SK-N-SH treated with all-trans-retinoic acid at 6 μM for 48 hours (cell line): ENCODE results near the gene RNF26.

Experiments
- ATAC-seq: fragments of 200-7000 bp; cut with Tn5 transposase; 3 replicates; pipeline ENCODE4 v1.9.1; 2020; ENCODE audit warnings: mild to moderate bottlenecking, moderate library complexity
- ARNTL ChIP-seq: fragments of 450-650 bp; formaldehyde crosslinking; IDR thresholded peaks from 2 replicates; pipeline ENCODE4 v1.5.0; 2020; ENCODE audit warnings: low read depth, mild to moderate bottlenecking, moderate library complexity, borderline replicate concordance
- BACH2 ChIP-seq: fragments of 250-450 bp; sonication (Bioruptor Pico); IDR thresholded peaks from 2 replicates; pipeline ENCODE4 v1.9.0; 2021; ENCODE audit warnings: mild to moderate bottlenecking, borderline replicate concordance
- CSDC2 ChIP-seq: fragments of 250-450 bp; sonication (Bioruptor Pico); IDR thresholded peaks from 2 replicates; pipeline ENCODE4 v1.5.0; 2020; ENCODE audit warnings: mild to moderate bottlenecking, moderate library complexity
- ESRRG ChIP-seq: fragments of 250-450 bp; sonication (Bioruptor Pico); IDR thresholded peaks from 2 replicates; pipeline ENCODE4 v1.6.1; 2021; ENCODE audit warnings: mild to moderate bottlenecking
- GLIS3 ChIP-seq: fragments of 250-450 bp; sonication (Bioruptor Pico); IDR thresholded peaks from 2 replicates; pipeline ENCODE4 v1.5.0; 2020; ENCODE audit warnings: mild to moderate bottlenecking, moderate library complexity
- ISL1 ChIP-seq: fragments of 250-450 bp; sonication (Bioruptor Pico); IDR thresholded peaks from 2 replicates; pipeline ENCODE4 v2.1.2; 2022; ENCODE audit warnings: mild to moderate bottlenecking, moderate library complexity
- OSR1 ChIP-seq: fragments of 250-450 bp; sonication (Bioruptor Pico); IDR thresholded peaks from 2 replicates; pipeline ENCODE4 v1.8.0; 2022; ENCODE audit warnings: moderate library complexity, mild to moderate bottlenecking, inconsistent platforms
- POU6F1 ChIP-seq: fragments of 250-450 bp; sonication (Bioruptor Pico); IDR thresholded peaks from 2 replicates; pipeline ENCODE4 v1.8.0; 2021; ENCODE audit warnings: low read depth, mild to moderate bottlenecking, moderate library complexity, borderline replicate concordance
- PPARA ChIP-seq: fragments of 250-450 bp; sonication (Bioruptor Pico); IDR thresholded peaks from 2 replicates; pipeline ENCODE4 v1.5.0; 2020; ENCODE audit warnings: mild to moderate bottlenecking, borderline replicate concordance
- RARB ChIP-seq: fragments of 250-450 bp; sonication (Bioruptor Pico); IDR thresholded peaks from 2 replicates; pipeline ENCODE4 v1.8.0; 2021; ENCODE audit warnings: mild to moderate bottlenecking, moderate library complexity
- SNAI2 ChIP-seq: fragments of 250-450 bp; sonication (Bioruptor Pico); IDR thresholded peaks from 2 replicates; pipeline ENCODE4 v1.5.0; 2020; ENCODE audit warnings: mild to moderate bottlenecking, moderate library complexity
- TCF4 ChIP-seq: fragments of 250-450 bp; sonication (Bioruptor Pico); IDR thresholded peaks from 2 replicates; pipeline ENCODE4 v1.8.0; 2021; ENCODE audit warnings: mild to moderate bottlenecking, moderate library complexity, borderline replicate concordance
- TOX ChIP-seq: fragments of 250-450 bp; sonication (Bioruptor Pico); IDR thresholded peaks from 2 replicates; pipeline ENCODE4 v1.8.0; 2021; ENCODE audit warnings: mild to moderate bottlenecking, moderate library complexity, borderline replicate concordance
- ZC3H10 ChIP-seq: fragments of 250-450 bp; sonication (Bioruptor Pico); IDR thresholded peaks from 2 replicates; pipeline ENCODE4 v1.5.1; 2021; ENCODE audit warnings: mild to moderate bottlenecking, moderate library complexity
- ZFP3 ChIP-seq: fragments of 250-450 bp; sonication (Bioruptor Pico); IDR thresholded peaks from 2 replicates; pipeline ENCODE4 v1.5.0; 2020; ENCODE audit warnings: mild to moderate bottlenecking, moderate library complexity
- ZFP30 ChIP-seq: fragments of 450-650 bp; formaldehyde crosslinking; IDR thresholded peaks from 2 replicates; pipeline ENCODE4 v1.5.0; 2022; ENCODE audit warnings: mild to moderate bottlenecking, moderate library complexity
- ZNF565 ChIP-seq: fragments of 450-650 bp; formaldehyde crosslinking; conservative IDR thresholded peaks from 2 replicates; pipeline ENCODE4 v1.5.0; 2020; ENCODE audit warnings: low read depth, mild to moderate bottlenecking, moderate library complexity
- ZNF70 ChIP-seq: fragments of 450-650 bp; formaldehyde crosslinking; IDR thresholded peaks from 2 replicates; pipeline ENCODE4 v1.5.0; 2020; ENCODE audit warnings: mild to moderate bottlenecking, moderate library complexity
- ZNF8 ChIP-seq: fragments of 450-650 bp; formaldehyde crosslinking; IDR thresholded peaks from 2 replicates; pipeline ENCODE4 v1.5.0; 2020; ENCODE audit warnings: mild to moderate bottlenecking, moderate library complexity
- TF ChIP-seq, protein P1 (sequence below): fragments of 250-450 bp; sonication (Bioruptor Pico); IDR thresholded peaks from 2 replicates; pipeline ENCODE4 v1.5.0; 2020; ENCODE audit warnings: mild to moderate bottlenecking, moderate library complexity
- TF ChIP-seq, protein P2 (sequence below): fragments of 250-450 bp; sonication (Bioruptor Pico); IDR thresholded peaks from 2 replicates; pipeline ENCODE4 v1.8.0; 2020; ENCODE audit warnings: mild to moderate bottlenecking, moderate library complexity, borderline replicate concordance
- TF ChIP-seq, protein P3 (sequence below): fragments of 250-450 bp; sonication (Bioruptor Pico); IDR thresholded peaks from 2 replicates; pipeline ENCODE4 v1.5.1; 2020; ENCODE audit warnings: low read depth, mild to moderate bottlenecking, moderate library complexity

RNF26 gene

DNA sequence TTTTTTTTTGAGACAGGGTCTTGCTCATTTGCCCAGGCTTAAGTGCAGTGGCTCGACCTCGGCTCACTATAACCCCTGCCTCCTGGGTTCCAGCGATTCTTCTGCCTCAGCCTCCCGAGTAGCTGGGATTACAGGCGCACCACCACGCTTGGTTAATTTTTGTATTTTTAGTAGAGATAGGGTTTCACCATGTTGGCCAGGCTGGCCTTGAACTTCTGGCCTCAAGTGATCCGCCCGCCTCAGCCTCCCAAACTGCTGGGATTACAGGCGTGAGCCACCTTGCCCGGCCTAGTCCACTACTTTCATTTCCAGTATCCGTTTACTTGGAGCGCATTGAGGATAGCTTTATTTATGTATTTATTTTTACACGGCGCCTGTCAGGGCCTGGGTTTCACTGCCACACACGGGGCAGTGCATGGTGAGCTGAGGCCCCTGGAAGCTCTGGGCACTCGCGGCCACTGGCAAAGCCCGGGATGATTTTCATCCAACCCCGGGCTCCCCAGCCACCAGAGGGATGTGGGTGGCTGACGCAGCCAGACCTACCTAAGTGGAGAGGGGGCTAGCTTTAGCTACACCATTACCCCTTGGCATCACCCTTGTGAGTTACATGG is 11.3 kb upstream of the RNF26 start:
- no peak for ATAC-seq
- TF ChIP-seq BACH2 (CRISPR knock-in tag) (no peak), RARB (CRISPR knock-in tag) (no peak), POU6F1 (CRISPR knock-in tag) (no peak), ZFP30 (CRISPR knock-in tag) (no peak), PPARA (CRISPR knock-in tag) (no peak), ZNF70 (CRISPR knock-in tag) (no peak), TCF4 (CRISPR knock-in tag) (no peak), ZNF8 (CRISPR knock-in tag) (no peak), ESRRG (CRISPR knock-in tag) (no peak)
- TF ChIP-seq, protein P1, sequence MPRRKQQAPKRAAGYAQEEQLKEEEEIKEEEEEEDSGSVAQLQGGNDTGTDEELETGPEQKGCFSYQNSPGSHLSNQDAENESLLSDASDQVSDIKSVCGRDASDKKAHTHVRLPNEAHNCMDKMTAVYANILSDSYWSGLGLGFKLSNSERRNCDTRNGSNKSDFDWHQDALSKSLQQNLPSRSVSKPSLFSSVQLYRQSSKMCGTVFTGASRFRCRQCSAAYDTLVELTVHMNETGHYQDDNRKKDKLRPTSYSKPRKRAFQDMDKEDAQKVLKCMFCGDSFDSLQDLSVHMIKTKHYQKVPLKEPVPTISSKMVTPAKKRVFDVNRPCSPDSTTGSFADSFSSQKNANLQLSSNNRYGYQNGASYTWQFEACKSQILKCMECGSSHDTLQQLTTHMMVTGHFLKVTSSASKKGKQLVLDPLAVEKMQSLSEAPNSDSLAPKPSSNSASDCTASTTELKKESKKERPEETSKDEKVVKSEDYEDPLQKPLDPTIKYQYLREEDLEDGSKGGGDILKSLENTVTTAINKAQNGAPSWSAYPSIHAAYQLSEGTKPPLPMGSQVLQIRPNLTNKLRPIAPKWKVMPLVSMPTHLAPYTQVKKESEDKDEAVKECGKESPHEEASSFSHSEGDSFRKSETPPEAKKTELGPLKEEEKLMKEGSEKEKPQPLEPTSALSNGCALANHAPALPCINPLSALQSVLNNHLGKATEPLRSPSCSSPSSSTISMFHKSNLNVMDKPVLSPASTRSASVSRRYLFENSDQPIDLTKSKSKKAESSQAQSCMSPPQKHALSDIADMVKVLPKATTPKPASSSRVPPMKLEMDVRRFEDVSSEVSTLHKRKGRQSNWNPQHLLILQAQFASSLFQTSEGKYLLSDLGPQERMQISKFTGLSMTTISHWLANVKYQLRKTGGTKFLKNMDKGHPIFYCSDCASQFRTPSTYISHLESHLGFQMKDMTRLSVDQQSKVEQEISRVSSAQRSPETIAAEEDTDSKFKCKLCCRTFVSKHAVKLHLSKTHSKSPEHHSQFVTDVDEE (CRISPR knock-in tag): no peak

- peak; percentile 79 for ATAC-seq
- TF ChIP-seq GLIS3 (CRISPR knock-in tag) (no peak), TCF4 (CRISPR knock-in tag) (peak; percentile 37; the same call in 1 of the 2 replicates), ZNF565 (CRISPR knock-in tag) (no peak), POU6F1 (CRISPR knock-in tag) (no peak), PPARA (CRISPR knock-in tag) (no peak), ESRRG (CRISPR knock-in tag) (peak; percentile 60; the same call in 1 of the 2 replicates), ZFP3 (CRISPR knock-in tag) (no peak), RARB (CRISPR knock-in tag) (peak; percentile 52; the same call in 1 of the 2 replicates), TOX (no peak), OSR1 (CRISPR knock-in tag) (no peak), ARNTL (CRISPR knock-in tag) (no peak), CSDC2 (CRISPR knock-in tag) (no peak), ZC3H10 (no peak), ZFP30 (CRISPR knock-in tag) (no peak), ISL1 (CRISPR knock-in tag) (no peak), SNAI2 (CRISPR knock-in tag) (no peak), ZNF70 (CRISPR knock-in tag) (no peak), ZNF8 (CRISPR knock-in tag) (no peak)
- TF ChIP-seq, protein P1 (CRISPR knock-in tag): no peak
- TF ChIP-seq, protein P2, sequence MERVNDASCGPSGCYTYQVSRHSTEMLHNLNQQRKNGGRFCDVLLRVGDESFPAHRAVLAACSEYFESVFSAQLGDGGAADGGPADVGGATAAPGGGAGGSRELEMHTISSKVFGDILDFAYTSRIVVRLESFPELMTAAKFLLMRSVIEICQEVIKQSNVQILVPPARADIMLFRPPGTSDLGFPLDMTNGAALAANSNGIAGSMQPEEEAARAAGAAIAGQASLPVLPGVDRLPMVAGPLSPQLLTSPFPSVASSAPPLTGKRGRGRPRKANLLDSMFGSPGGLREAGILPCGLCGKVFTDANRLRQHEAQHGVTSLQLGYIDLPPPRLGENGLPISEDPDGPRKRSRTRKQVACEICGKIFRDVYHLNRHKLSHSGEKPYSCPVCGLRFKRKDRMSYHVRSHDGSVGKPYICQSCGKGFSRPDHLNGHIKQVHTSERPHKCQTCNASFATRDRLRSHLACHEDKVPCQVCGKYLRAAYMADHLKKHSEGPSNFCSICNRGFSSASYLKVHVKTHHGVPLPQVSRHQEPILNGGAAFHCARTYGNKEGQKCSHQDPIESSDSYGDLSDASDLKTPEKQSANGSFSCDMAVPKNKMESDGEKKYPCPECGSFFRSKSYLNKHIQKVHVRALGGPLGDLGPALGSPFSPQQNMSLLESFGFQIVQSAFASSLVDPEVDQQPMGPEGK (CRISPR knock-in tag): no peak
- TF ChIP-seq, protein P3, sequence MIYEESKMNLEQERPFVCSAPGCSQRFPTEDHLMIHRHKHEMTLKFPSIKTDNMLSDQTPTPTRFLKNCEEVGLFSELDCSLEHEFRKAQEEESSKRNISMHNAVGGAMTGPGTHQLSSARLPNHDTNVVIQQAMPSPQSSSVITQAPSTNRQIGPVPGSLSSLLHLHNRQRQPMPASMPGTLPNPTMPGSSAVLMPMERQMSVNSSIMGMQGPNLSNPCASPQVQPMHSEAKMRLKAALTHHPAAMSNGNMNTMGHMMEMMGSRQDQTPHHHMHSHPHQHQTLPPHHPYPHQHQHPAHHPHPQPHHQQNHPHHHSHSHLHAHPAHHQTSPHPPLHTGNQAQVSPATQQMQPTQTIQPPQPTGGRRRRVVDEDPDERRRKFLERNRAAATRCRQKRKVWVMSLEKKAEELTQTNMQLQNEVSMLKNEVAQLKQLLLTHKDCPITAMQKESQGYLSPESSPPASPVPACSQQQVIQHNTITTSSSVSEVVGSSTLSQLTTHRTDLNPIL (CRISPR knock-in tag): peak; percentile 30; the same call in 1 of the 2 replicates
- TF ChIP-seq, all 23 proteins: peak for 4
Measured at GRCh38 chr11:119323532-119324033, 10.7 kb upstream of the RNF26 start.
